CD4-positive, alpha-beta T cell treated with Interleukin-15 for 4 hours (primary cell): ENCODE data around the gene KLF7.
A peak's percentile ranks its signal among the peaks of the same experiment; 100 is the strongest.

Source experiments
- DNase-seq: peaks from one replicate; pipeline ENCODE4 v3.0.0-alpha.2; 2020; ENCODE audit warnings: low spot score

Gene KLF7

DNA sequence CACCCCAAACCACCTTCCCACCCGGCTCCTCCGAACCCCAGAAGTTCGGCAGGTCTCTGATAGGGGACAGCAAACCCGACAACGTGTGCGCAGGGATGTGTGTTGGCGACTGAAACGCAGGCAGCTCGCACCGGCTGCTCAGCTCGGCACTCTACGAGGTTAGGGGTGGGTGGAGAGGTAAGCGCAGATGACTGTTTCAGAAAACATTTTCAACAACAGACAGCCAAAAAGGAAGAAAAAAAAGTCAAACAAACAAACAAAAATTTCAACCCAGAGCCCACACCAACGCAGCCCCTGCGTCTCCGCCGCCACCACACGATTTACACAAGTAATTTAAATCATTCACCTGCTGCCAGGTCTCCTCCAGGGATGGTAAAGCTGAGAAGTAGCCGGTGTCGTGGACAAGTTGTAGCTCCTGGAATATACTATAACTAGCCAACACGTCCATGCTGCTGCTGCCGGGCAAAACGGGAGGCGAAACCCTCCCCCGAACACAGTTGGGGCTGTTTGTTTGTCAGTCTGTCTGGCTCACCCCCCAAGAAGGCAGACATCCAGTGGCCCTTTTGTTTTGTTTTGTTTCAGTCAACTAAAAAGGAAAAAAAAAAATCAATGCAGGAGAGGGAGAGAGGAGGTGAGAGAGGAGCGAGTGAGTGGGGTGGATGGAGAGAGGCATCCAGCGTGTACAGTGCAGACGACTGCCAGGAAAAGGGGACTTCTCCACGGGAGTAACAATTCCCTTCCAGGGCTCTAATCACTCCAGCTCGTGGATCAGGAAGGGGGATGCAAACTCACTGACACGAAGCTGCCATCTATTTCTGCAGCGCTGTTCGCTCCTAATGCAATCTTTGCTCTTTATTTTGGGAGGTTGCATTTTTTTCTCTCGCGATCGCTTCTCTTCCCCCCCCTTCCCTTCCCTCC lies at the start of gene KLF7:
Gene KLF7, minus strand, starts transcription at position 828 of the 918 bp plus-strand sequence. Its CDS starts 380 bp downstream, at position 448.
- DNase-seq: peak; percentile 55

DNA sequence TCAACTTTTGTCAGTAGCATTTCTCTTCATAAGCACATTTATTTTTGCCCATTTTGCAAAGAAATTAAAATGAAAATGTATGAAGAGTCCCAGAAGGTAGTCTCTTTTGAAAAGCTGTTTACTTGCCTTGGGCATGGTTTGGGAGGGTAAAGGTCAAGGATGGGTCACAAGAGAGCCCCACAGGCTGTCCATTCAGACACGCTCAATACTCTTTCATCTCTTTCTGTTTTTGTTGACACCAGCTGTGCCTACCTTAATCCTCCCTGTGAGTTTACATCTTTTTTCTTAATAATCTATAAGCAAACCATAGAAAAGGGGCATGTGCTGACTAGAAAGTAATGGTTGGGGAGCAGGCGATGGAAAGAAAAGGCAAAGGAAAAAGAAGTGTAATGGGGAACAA lies 49.6 kb upstream of the KLF7 start:
- no peak for DNase-seq

DNA sequence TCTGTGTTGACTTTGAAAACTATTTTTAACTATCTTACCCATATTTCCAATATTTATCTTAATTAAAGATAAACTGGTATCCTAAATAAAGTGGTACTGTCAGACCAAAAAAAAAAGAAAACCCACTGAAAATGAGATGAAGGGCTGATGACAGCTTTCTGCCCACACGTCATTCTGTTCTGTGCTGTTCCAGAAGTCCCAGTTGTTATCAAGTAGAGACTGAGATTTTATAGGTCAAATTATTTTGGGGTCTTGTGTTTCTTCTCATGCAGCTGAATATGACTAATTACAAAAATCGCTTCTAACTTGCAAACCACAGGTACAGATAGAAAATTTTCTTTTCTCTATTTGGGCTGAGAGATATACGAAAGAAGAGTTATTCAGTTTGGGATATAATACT lies 48.7 kb upstream of the KLF7 start:
- DNase-seq: no peak

DNA sequence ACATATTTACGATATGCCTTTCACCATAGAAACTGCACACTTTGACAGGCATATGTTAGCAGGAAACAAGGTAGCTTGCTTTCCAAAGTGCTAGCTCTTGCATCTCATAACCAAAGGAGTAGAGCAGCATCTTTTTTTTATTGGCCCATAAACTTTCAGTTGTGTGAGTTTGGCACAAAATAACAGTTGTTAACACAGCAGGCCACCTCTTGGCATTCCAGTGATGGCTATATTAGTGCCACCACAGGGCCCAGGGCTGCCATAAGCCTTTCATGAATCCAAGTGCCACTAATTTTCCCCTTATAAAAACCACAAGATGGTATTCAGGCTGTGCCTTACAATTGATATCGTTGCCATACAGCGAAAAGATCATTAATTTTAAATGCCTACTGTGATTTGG lies 40.3 kb upstream of the KLF7 start:
- no peak for DNase-seq

DNA sequence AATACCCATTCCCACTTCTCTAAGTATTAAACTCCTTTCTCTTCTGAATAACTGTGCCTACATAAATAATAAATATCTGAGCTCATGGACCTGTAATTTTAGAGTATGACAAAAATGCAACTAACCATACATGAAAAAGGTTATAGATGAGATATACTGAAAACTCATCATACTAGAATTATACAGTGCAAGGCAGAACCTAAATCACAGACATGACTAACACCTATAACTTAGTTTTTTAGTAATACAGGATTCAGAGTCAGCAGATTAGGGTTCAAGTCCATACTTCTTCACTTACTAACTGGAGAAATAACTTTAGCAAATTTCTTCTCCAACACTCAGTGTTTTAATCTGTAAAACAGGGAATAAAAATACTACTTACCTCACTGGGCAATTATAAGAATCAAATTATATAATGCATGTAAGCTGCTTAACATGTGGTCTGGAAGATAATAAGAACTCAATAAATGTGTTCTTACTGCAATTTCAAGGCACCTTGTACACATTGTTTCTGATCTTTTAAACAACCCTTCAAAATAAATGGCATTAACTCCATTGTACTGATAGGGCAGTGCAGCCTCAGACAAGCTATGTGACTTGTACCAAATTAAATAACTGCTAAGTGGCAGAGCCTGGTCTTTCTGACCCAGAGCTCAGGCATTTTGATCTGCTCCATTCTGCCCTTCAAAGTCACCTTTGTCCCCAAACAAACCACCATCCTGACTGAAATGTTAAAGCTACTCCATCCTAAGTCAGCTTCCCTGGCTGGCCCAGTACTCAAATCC lies 39.6 kb upstream of the KLF7 start:
- no peak for DNase-seq

- DNase-seq: no peak
Measured at GRCh38 chr2:207203056-207203455, 37.3 kb upstream of the KLF7 start.

GRCh38 chr2:207202645-207203044 lies 36.9 kb upstream of the KLF7 start:
- DNase-seq: no peak

GRCh38 chr2:207201416-207201815 lies 35.7 kb upstream of the KLF7 start:
- no peak for DNase-seq

DNA sequence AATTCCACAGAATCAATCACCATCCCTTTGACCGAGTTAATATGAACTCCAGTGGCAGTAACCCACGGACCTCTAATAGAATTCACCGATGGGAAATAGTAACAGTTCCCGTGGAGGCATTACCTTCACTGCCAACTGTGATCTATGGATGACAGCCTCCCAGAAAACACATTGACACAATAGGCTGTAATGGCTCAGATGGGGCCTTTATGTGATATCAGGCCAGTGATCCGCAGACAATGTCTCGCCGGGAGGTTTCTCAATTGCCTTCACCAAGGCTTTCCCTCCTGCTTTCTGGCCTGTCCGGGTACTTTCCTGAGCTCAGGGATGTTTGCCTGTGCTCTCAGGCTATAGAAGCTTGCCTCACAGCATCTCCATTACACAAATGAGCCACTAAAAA lies 34.4 kb upstream of the KLF7 start:
- no peak for DNase-seq

- no peak for DNase-seq
Measured at GRCh38 chr2:207194028-207194427, 28.3 kb upstream of the KLF7 start.

GRCh38 chr2:207188626-207189419 lies 23.1 kb upstream of the KLF7 start:
- no peak for DNase-seq

- DNase-seq: no peak
Measured at GRCh38 chr2:207185372-207185771, 19.6 kb upstream of the KLF7 start.

- no peak for DNase-seq
Measured at GRCh38 chr2:207184768-207185167, 19.0 kb upstream of the KLF7 start.

- no peak for DNase-seq
Measured at GRCh38 chr2:207184348-207184747, 18.6 kb upstream of the KLF7 start.

DNA sequence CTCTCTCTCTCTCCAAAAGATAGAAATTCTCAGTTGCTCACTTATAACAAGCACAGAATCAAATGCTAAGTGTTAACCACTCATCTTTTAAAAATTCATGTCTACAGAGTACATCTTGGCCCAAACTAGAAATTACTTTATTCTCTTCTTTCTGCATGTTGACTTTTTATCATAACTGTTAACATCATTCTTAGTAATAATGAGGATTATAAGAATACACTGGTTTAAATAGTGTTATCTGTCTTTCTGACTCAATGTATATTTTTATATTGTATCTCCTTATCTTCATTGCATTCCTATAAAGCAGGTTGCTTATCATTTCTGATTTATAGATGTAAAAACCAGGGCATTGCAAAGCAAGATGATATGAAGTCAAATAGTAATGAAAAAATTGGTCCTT lies 17.8 kb upstream of the KLF7 start:
- DNase-seq: no peak

DNA sequence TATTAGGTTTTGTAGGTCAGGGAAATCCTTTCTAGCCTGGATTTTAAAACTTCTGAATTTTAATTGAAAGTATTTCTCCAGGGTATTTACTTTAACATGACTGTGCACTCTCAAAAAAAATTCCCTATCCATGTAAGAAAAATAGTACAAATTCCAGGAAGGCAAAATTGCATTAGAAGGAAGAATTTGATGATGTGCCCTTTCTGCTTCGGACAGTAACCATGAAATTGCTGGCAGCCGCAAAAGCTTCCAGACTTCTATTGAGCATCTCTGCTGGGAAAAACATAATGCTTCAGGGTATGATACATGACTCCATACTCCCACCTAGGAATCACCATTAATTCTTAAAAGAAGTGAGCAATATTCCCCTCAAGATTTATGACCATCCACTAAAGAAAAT lies 17.2 kb upstream of the KLF7 start:
- no peak for DNase-seq

GRCh38 chr2:207181526-207182274 lies 16.0 kb upstream of the KLF7 start:
- DNase-seq: no peak

DNA sequence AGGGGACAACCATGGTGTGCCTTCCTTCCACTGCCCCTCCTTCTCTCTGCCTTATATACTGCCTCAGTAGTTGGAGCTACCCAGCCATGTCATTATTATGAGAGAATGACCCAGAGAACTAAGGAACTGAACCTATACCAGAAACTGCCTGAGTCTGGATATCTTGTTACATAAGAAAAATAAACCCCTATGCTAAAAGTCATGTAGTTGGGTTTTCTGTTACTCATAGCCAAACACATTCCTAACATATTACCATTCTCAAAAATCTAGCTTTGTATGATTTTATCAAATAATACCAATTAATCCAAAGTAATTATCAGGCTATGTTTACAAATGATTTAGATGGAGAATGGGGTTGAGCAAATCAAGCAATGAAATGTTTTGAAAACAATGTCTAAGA lies 15.0 kb upstream of the KLF7 start:
- DNase-seq: no peak

DNA sequence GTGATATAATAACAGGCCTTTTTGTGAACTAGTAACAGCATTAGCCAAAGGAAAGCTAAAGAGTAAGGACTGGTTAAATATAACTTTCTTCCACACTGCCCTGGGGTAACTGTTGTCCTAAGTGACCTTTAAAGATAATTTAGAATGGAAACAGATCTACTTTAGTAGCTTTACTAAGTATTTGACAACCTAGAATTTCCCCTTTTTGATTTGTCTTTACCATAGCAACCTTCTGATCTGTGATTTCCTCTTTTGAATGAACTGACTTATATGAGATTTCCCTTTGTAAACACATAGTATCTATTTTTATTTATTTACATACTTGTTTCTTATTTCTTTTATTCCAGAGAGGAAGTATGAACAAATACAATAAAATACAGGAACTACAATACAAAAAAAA lies 10.5 kb upstream of the KLF7 start:
- no peak for DNase-seq

GRCh38 chr2:207173641-207174040 lies 7.9 kb upstream of the KLF7 start:
- DNase-seq: no peak

DNA sequence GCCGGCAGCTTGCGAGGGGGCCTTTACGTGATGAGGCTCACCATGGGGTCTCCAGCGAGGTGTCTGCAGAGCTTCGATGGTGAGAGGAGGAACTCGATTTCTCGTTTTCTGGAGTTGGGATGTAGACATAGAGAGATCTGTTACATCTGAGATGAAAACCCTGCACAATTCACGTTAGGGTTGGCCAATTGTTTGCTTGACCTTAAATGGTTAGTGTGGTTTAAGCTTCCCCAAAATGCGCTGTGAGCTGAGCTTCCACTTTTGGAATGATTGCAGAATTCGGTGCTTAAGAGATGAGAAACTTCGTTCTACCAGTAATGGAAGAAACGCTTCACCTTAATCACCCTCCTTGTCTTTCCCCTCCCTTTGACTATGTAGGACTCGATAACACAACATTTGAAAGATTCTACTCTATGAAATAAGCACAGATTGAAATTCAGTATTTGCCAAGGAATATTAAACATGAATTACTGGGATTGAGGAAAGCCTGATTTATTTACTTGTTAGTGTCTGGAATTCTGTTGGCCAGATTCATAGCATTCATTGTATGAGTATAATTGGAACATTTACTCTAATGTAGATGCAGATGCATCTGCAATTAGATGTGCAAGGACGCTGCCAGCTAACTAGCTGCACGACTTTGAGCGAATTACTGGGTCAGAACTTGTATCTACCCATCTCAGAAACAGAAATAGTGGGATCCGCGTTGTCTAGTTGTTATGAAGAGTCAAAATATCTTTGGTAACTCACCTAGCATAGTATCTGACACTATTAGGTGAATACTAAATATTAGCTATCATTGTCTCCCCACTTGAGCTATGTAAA lies 1.6 kb upstream of the KLF7 start:
- DNase-seq: peak; percentile 24
